HG03159 (cell line): ENCODE results near the gene STAT6.
"Not testable (repeated sequence)": the region's sequence is repeated elsewhere in the genome, so short reads cannot be mapped to it uniquely, and the experiment has no call there.

Experiments used
- ATAC-seq: cut with Tn5 transposase; IDR thresholded peaks from one replicate; pipeline ENCODE4 v1.9.1; 2021; ENCODE audit warnings: mild to moderate bottlenecking, moderate library complexity; ENCODE audit not compliant: unreplicated experiment

Gene STAT6

GRCh38 chr12:57127101-57127725 lies 16.1 kb upstream of the STAT6 start:
- ATAC-seq: no peak

- no peak for ATAC-seq
These were observed 15.4 kb upstream of the STAT6 start for GRCh38 chr12:57126561-57126960.

- no peak for ATAC-seq
These were observed 14.9 kb upstream of the STAT6 start for GRCh38 chr12:57126061-57126460.

GRCh38 chr12:57124261-57124877 lies 13.2 kb upstream of the STAT6 start:
- ATAC-seq: no peak

- ATAC-seq: no peak
These were observed 12.7 kb upstream of the STAT6 start for GRCh38 chr12:57123813-57124212.

- ATAC-seq: not testable (repeated sequence)
These were observed 9.6 kb upstream of the STAT6 start for GRCh38 chr12:57120718-57121117.

GRCh38 chr12:57119294-57120085 lies 8.3 kb upstream of the STAT6 start:
- no peak for ATAC-seq

- ATAC-seq: no peak
These were observed 7.6 kb upstream of the STAT6 start for GRCh38 chr12:57118711-57119271.

GRCh38 chr12:57116580-57117281 lies 5.6 kb upstream of the STAT6 start:
- no peak for ATAC-seq

GRCh38 chr12:57112492-57113294 lies 1.5 kb upstream of the STAT6 start:
- ATAC-seq: no peak

- peak; percentile 50 for ATAC-seq
These were observed 795 bp downstream of the STAT6 start for GRCh38 chr12:57110104-57111030.

GRCh38 chr12:57109207-57110103 lies 1.7 kb downstream of the STAT6 start:
- ATAC-seq: no peak

- ATAC-seq: no peak
These were observed 3.6 kb downstream of the STAT6 start for GRCh38 chr12:57107456-57108155.

- ATAC-seq: no peak
These were observed 5.0 kb downstream of the STAT6 start for GRCh38 chr12:57106021-57106708.

- no peak for ATAC-seq
These were observed 6.0 kb downstream of the STAT6 start for GRCh38 chr12:57105011-57105753.

- ATAC-seq: no peak
These were observed 6.8 kb downstream of the STAT6 start for GRCh38 chr12:57104292-57104910.
